Keratinocyte (primary cell): ENCODE data around the gene CFAP53.

Experiments used
- EZH2 ChIP-seq: IDR thresholded peaks from one replicate; pipeline ENCODE4 v1.6.1; 2012; ENCODE audit warnings: inconsistent platforms, mild to moderate bottlenecking, low read length, moderate library complexity
- TF ChIP-seq, protein P1 (sequence below), 3 experiments: IDR thresholded peaks in 1 of 3; conservative IDR thresholded peaks in 1 of 3; optimal IDR thresholded peaks in 1 of 3; 2 replicates in 2 of 3; 3 replicates in 1 of 3; pipeline versions ENCODE3 to v1.5.1; 2011; ENCODE audit warnings: low read length in 3 of 3, mild to moderate bottlenecking in 3 of 3, moderate library complexity in 2 of 3, control low read depth in 1 of 3, inconsistent platforms in 1 of 3; ENCODE audit not compliant: insufficient read depth in 2 of 3; ENCODE audit errors: extremely low read depth in 1 of 3

DNA sequence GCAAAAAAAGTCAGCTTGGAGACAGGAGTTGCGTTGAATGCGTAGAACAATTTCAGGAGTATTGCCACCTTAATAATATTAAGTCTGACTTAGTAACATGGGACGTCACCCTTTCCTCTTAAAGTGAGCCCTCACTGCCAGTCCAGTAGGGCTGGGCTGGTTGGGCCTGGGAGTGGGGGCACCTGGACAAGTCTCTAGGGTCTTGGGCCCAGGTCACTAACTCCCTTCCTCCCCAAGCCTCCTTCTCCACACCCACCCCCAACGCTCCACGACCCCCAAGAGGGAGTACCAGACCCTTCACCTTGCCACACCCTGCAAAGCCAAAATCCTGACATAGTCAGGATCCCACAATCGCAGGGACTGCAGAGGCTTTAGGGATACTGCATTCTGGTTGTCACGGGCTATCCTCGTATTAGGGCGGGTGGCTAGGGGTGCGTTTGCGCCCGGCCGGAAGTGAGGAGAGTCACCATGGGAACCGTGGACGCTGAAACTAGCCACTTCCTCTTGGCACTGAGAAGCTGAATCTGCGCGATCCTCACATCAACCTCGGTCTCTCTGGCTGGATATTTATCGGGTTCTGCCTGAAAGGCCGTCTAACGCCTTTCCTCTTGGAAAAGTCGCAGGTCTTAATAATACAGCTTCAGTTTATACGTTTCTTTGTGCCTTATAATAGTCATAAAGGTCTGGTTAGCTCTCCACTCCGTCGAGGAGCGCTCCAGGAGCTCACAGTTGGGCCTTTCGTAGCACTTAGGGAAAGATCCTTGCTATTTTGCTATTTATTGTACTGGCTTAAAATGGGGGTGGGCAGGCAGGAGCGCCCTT is 31.5 kb upstream of the CFAP53 start:
- TF ChIP-seq, protein P1, sequence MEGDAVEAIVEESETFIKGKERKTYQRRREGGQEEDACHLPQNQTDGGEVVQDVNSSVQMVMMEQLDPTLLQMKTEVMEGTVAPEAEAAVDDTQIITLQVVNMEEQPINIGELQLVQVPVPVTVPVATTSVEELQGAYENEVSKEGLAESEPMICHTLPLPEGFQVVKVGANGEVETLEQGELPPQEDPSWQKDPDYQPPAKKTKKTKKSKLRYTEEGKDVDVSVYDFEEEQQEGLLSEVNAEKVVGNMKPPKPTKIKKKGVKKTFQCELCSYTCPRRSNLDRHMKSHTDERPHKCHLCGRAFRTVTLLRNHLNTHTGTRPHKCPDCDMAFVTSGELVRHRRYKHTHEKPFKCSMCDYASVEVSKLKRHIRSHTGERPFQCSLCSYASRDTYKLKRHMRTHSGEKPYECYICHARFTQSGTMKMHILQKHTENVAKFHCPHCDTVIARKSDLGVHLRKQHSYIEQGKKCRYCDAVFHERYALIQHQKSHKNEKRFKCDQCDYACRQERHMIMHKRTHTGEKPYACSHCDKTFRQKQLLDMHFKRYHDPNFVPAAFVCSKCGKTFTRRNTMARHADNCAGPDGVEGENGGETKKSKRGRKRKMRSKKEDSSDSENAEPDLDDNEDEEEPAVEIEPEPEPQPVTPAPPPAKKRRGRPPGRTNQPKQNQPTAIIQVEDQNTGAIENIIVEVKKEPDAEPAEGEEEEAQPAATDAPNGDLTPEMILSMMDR (optimal IDR thresholded peaks at IDR 0.05 in 1 of 3, IDR thresholded peaks at IDR 0.05 in 1 of 3, conservative IDR thresholded peaks at IDR 0.05 in 1 of 3; ENCODE audit: extremely low read depth in 1 of 3, insufficient read depth in 2 of 3, low read length in 3 of 3), result no peak
- no peak for TF ChIP-seq EZH2
